GM21447 (cell line): Measurements from ENCODE around the gene STX5.
"Not testable (repeated sequence)": the region's sequence is repeated elsewhere in the genome, so short reads cannot be mapped to it uniquely, and the experiment has no call there.

Experiments used
- ATAC-seq: cut with Tn5 transposase; IDR thresholded peaks from one replicate; pipeline ENCODE4 v1.9.1; 2021; ENCODE audit not compliant: unreplicated experiment

Gene STX5

GRCh38 chr11:62788991-62789390 lies 42.9 kb downstream of the STX5 start:
- no peak for ATAC-seq

GRCh38 chr11:62787005-62787759 lies 44.7 kb downstream of the STX5 start, which contains the start of gene TMEM179B:
TSS of gene TMEM179B (plus strand) at chr11:62787402. CDS start at chr11:62787432, 30 bp downstream.
- peak; percentile 72 for ATAC-seq

GRCh38 chr11:62786318-62787004 lies 45.4 kb downstream of the STX5 start:
- ATAC-seq, result peak; percentile 63

- ATAC-seq, result no peak
Measured at GRCh38 chr11:62782753-62783152, 49.1 kb downstream of the STX5 start.

- no peak for ATAC-seq
Measured at GRCh38 chr11:62778441-62778840, 53.4 kb downstream of the STX5 start.

- no peak for ATAC-seq
Measured at GRCh38 chr11:62777389-62777788, 54.5 kb downstream of the STX5 start.

GRCh38 chr11:62775646-62776045 lies 56.2 kb downstream of the STX5 start:
- ATAC-seq, result no peak

GRCh38 chr11:62774407-62774806 lies 57.4 kb downstream of the STX5 start:
- ATAC-seq, result no peak

- peak; percentile 77 for ATAC-seq
Measured at GRCh38 chr11:62771144-62772021, 60.5 kb downstream of the STX5 start, which contains the start of gene TAF6L. TSS of gene TAF6L (plus strand) at chr11:62771396. CDS start at chr11:62775784, 4,388 bp downstream.

- ATAC-seq, result no peak
Measured at GRCh38 chr11:62770778-62771143, 61.1 kb downstream of the STX5 start.

GRCh38 chr11:62760867-62761227 lies 71.0 kb downstream of the STX5 start:
- not testable (repeated sequence) for ATAC-seq

- no peak for ATAC-seq
Measured at GRCh38 chr11:62757846-62758788, 73.7 kb downstream of the STX5 start.
